Mesenchymal stem cell (in vitro differentiated cells and primary cell): ENCODE measurements around the gene FDX1. TPM values are rescaled to one million over a fixed set of nuclear protein-coding genes. Genes with fewer than 3 reads are reported as not detected.
"Not testable (repeated sequence)": the region's sequence is repeated elsewhere in the genome, so short reads cannot be mapped to it uniquely, and the experiment has no call there.

ENCODE experiments used
- DNase-seq: peaks from one replicate; pipeline ENCODE4 v3.0.0-alpha.2; 2013
- H2AFZ ChIP-seq: one replicate; pipeline ENCODE4 v1.6.1; 2013; ENCODE audit warnings: low read depth, mild to moderate bottlenecking, control low read depth, inconsistent platforms, low read length, moderate library complexity
- H2AK5ac ChIP-seq: 2 replicates; pipeline ENCODE4 v1.6.1; 2013; ENCODE audit warnings: low read length, moderate library complexity, mild to moderate bottlenecking, inconsistent platforms; ENCODE audit not compliant: severe bottlenecking
- H2BK120ac ChIP-seq: one replicate; pipeline ENCODE4 v1.6.1; 2013; ENCODE audit warnings: low read depth, mild to moderate bottlenecking, inconsistent platforms, low read length, moderate library complexity
- H2BK12ac ChIP-seq, 2 experiments: one replicate each; pipeline ENCODE4 v1.6.1; 2013; ENCODE audit warnings: inconsistent platforms in 2 of 2, low read length in 2 of 2, mild to moderate bottlenecking in 2 of 2, moderate library complexity in 2 of 2, control low read depth in 1 of 2
- H2BK15ac ChIP-seq: one replicate; pipeline ENCODE4 v1.6.1; 2013; ENCODE audit warnings: mild to moderate bottlenecking, low read depth, inconsistent platforms; ENCODE audit not compliant: poor library complexity, severe bottlenecking
- H2BK5ac ChIP-seq: 2 replicates; pipeline ENCODE4 v1.6.1; 2013; ENCODE audit warnings: low read depth, mild to moderate bottlenecking, low read length, control low read depth, inconsistent platforms; ENCODE audit not compliant: poor library complexity, severe bottlenecking
- H3K14ac ChIP-seq, 2 experiments: one replicate each; pipeline ENCODE4 v1.6.1; 2013; ENCODE audit warnings: inconsistent platforms in 2 of 2, low read length in 2 of 2, control low read depth in 1 of 2, mild to moderate bottlenecking in 1 of 2, moderate library complexity in 1 of 2
- H3K18ac ChIP-seq, 2 experiments: one replicate each; pipeline ENCODE4 v1.6.1; 2013; ENCODE audit warnings: inconsistent platforms in 2 of 2, low read length in 2 of 2, control low read depth in 1 of 2, low read depth in 1 of 2, mild to moderate bottlenecking in 1 of 2
- H3K23ac ChIP-seq, 2 experiments: one replicate each; pipeline ENCODE4 v1.6.1; 2013; ENCODE audit warnings: inconsistent platforms in 2 of 2, low read length in 2 of 2, mild to moderate bottlenecking in 2 of 2, moderate library complexity in 2 of 2, control low read depth in 1 of 2
- H3K27ac ChIP-seq: 2 replicates; pipeline ENCODE4 v1.5.1; 2013; ENCODE audit warnings: mild to moderate bottlenecking, moderate library complexity, low read length, control low read depth, inconsistent platforms; ENCODE audit not compliant: poor library complexity, severe bottlenecking
- H3K27me3 ChIP-seq, 2 experiments: 2 replicates each; pipeline versions ENCODE4 v1.6.1 to v1.7.0; 2013; ENCODE audit warnings: low read length in 2 of 2, mild to moderate bottlenecking in 2 of 2, moderate library complexity in 2 of 2, control low read depth in 1 of 2, inconsistent platforms in 1 of 2; ENCODE audit not compliant: control insufficient read depth in 1 of 2, insufficient read depth in 1 of 2
- H3K36me3 ChIP-seq, 2 experiments: 2 replicates each; pipeline versions ENCODE4 v1.6.1 to v1.7.0; 2013; ENCODE audit warnings: low read length in 2 of 2, control low read depth in 1 of 2, inconsistent platforms in 1 of 2, low read depth in 1 of 2, mild to moderate bottlenecking in 1 of 2; ENCODE audit not compliant: insufficient read depth in 2 of 2, control insufficient read depth in 1 of 2
- H3K4ac ChIP-seq, 2 experiments: one replicate each; pipeline ENCODE4 v1.6.1; 2013; ENCODE audit warnings: inconsistent platforms in 2 of 2, low read length in 2 of 2, mild to moderate bottlenecking in 2 of 2, moderate library complexity in 2 of 2, control low read depth in 1 of 2, low read depth in 1 of 2
- H3K4me1 ChIP-seq: 2 replicates; pipeline ENCODE4 v1.6.1; 2013; ENCODE audit warnings: low read depth, low read length, control low read depth; ENCODE audit not compliant: control insufficient read depth, insufficient read depth
- H3K4me2 ChIP-seq: 2 replicates; pipeline ENCODE4 v1.6.1; 2013; ENCODE audit warnings: low read length, mild to moderate bottlenecking, inconsistent platforms; ENCODE audit not compliant: poor library complexity, severe bottlenecking
- H3K4me3 ChIP-seq, 2 experiments: 2 replicates each; pipeline versions ENCODE4 v1.5.1 to v1.7.0; 2013; ENCODE audit warnings: low read length in 2 of 2, mild to moderate bottlenecking in 2 of 2, control low read depth in 1 of 2, low read depth in 1 of 2; ENCODE audit not compliant: insufficient read depth in 1 of 2
- H3K79me1 ChIP-seq: replicated peaks from 2 replicates; pipeline ENCODE4 v1.6.1; 2013; ENCODE audit warnings: mild to moderate bottlenecking, control low read depth, low read length, inconsistent platforms; ENCODE audit not compliant: poor library complexity, severe bottlenecking
- H3K9ac ChIP-seq: 2 replicates; pipeline ENCODE4 v1.7.0; 2013; ENCODE audit warnings: mild to moderate bottlenecking, low read length, moderate library complexity
- H3K9me3 ChIP-seq: 2 replicates; pipeline ENCODE4 v1.7.0; 2013; ENCODE audit warnings: mild to moderate bottlenecking, low read length; ENCODE audit not compliant: control insufficient read depth
- H4K8ac ChIP-seq: one replicate; pipeline ENCODE4 v1.6.1; 2013; ENCODE audit warnings: inconsistent platforms, mild to moderate bottlenecking, low read length, moderate library complexity
- H4K91ac ChIP-seq: one replicate; pipeline ENCODE4 v1.6.1; 2013; ENCODE audit warnings: mild to moderate bottlenecking, low read length, inconsistent platforms
- WGBS: methylation state at CpG from one replicate; pipeline ENCODE4 v1.1.7; 2013; ENCODE audit warnings: mixed read lengths; 5-methylcytosine and 5-hydroxymethylcytosine counted together
- polyA plus RNA-seq, 2 experiments: library from polyadenylated mRNA; stranded (reverse); fragments of 200-250 nt; gene quantifications; one replicate each; pipeline ENCODE4 v1.2.3, GENCODE V29; 2013

Gene FDX1
- 8.3 TPM for polyA plus RNA-seq (2013, experiment 1 of 2)
- polyA plus RNA-seq (2013, experiment 2 of 2) = 8.8 TPM

DNA sequence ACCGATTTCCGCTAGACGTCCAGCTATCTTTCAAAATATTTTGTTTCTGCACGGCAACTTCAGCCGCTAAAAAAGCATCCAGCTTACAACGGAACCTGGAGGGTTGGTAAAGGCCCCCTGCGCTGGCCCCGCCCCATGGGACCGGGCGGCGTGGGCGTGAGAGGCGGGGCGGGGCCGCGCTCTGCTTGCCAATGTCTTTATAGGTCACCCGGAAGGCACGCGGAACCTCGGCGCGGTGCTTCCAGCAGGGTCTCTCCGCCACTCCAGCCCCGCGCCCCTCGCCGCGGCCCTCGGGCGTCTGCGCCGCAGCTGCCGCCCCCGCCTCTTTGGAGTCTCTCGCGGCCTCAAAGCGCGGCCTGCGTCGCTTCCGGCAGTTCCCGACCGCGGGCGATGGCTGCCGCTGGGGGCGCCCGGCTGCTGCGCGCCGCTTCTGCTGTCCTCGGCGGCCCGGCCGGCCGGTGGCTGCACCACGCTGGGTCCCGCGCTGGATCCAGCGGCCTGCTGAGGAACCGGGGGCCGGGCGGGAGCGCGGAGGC lies at the start of gene FDX1:
Gene FDX1, plus strand, starts transcription at position 218 of the 536 bp plus-strand sequence. Its CDS starts 173 bp downstream, at position 391.
- no peak within 1 kb of the TSS for H2AK5ac ChIP-seq
- peak within 1 kb of the TSS; percentile 94 to 95 for H3K4me3 ChIP-seq
- H3K79me1 ChIP-seq = peaks cover 1% of the 10 kb centered on the region
- H2AFZ ChIP-seq = peak within 1 kb of the TSS; percentile 93
- H2BK12ac ChIP-seq = peak within 1 kb of the TSS in 1 of 2 experiments; percentile 37
- peak within 1 kb of the TSS; percentile 79 for H3K27ac ChIP-seq
- peak within 1 kb of the TSS; percentile 95 for H2BK15ac ChIP-seq
- H3K36me3 ChIP-seq = no peaks in the 10 kb centered on the region
- H4K8ac ChIP-seq = peak within 1 kb of the TSS; percentile 71
- DNase-seq = peak; percentile 86
- H3K18ac ChIP-seq = peak within 1 kb of the TSS; percentile 97
- H3K4ac ChIP-seq = peak within 1 kb of the TSS; percentile 10 to 85
- H3K9ac ChIP-seq = peak within 1 kb of the TSS; percentile 97
- under 1% methylated on average over 59 of the region's 65 CpGs for WGBS
- H3K9me3 ChIP-seq = no peaks in the 10 kb centered on the region
- peak within 1 kb of the TSS; percentile 58 to 93 for H3K14ac ChIP-seq
- H4K91ac ChIP-seq = peak within 1 kb of the TSS; percentile 81
- no peaks in the 10 kb centered on the region for H3K27me3 ChIP-seq
- H3K23ac ChIP-seq = peak within 1 kb of the TSS in 1 of 2 experiments; percentile 81
- H3K4me2 ChIP-seq = peak within 1 kb of the TSS; percentile 67
- H3K4me1 ChIP-seq = peaks cover 3% of the 10 kb centered on the region
- H2BK5ac ChIP-seq = peak within 1 kb of the TSS; percentile 92
- H2BK120ac ChIP-seq = peak within 1 kb of the TSS; percentile 88

DNA sequence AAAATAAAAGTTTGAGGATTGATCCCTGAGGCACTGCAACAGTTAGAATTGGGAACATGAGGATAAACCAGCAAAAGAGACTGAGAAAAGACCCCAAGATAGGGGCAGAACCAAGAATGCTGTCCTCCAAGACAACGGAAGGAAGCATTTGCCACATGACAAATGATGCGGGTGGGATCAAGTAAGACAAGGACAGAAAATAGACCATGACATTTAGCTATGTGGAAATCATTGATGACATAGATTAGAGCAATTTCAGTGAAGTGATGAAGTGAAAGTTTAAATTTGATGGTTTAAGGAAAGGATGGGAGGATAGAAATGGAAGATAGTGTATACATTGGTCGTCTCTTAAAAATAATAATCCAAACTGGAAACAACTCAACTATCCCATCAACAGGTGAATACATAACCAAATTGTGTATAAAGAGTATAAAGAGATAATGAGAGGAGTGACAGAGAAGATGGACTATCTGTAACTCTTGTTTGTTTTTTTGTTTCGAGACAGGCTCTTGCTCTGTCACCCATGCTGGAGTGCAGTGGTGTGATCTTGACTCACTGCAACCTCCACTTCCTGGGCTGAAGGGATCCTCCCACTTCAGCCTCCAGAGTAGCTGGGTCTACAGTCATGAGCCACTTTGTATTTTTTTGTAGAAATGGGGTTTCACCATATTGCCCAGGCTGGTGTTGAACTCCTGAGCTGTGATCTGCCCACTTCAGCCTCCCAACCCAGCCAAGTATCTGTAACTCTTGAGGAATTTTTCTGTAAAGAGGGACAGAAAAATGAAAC lies 48.7 kb upstream of the FDX1 start:
- Histone ChIP-seq H3K4ac (no peak overlapping the region), H3K14ac (no peak overlapping the region), H2BK15ac (no peak overlapping the region), H3K4me1 (no peaks in the 10 kb centered on the region), H3K79me1 (no peaks in the 10 kb centered on the region), H2AK5ac (no peak overlapping the region), H4K91ac (no peak overlapping the region), H2BK120ac (no peak overlapping the region), H3K4me3 (no peak overlapping the region), H3K18ac (no peak overlapping the region), H2BK12ac (no peak overlapping the region), H3K23ac (no peak overlapping the region), H3K4me2 (no peak overlapping the region), H2BK5ac (no peak overlapping the region), H3K9me3 (no peaks in the 10 kb centered on the region), H3K27me3 (no peaks in the 10 kb centered on the region), H3K36me3 (no peaks in the 10 kb centered on the region), H4K8ac (no peak overlapping the region), H3K9ac (no peak overlapping the region), H2AFZ (no peak overlapping the region), H3K27ac (no peak overlapping the region)
- DNase-seq = no peak
- 92% methylated on average over 3 of the region's 4 CpGs for WGBS

DNA sequence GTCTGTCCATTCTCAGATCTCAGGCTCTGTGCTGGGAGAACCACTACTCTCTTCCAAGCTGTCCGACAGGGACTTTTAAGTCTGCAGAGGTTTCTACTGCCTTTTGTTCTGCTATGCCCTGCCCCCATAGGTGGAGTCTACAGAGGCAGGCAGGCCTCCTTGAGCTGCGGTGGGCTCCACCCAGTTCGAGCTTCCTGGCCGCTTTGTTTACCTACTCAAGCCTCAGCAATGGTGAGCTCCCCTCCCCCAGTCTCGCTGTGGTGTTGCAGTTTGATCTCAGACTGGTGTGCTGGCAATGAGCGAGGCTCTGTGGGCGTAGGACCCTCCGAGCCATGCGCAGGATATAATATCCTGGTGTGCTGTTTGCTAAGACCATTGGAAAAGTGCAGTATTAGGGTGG lies 41.5 kb upstream of the FDX1 start:
- not testable (repeated sequence) for H3K4me2 ChIP-seq, H2BK5ac ChIP-seq, H3K27ac ChIP-seq, H4K91ac ChIP-seq, H2AK5ac ChIP-seq, H2AFZ ChIP-seq, H3K18ac ChIP-seq, H3K9ac ChIP-seq, H2BK12ac ChIP-seq, H3K4me3 ChIP-seq, H3K27me3 ChIP-seq, H3K4me1 ChIP-seq, H2BK120ac ChIP-seq, H2BK15ac ChIP-seq, H3K23ac ChIP-seq, H3K14ac ChIP-seq, H3K79me1 ChIP-seq, H3K36me3 ChIP-seq, H3K4ac ChIP-seq, DNase-seq, H4K8ac ChIP-seq, H3K9me3 ChIP-seq
- 86% methylated on average over 9 of the region's 9 CpGs for WGBS

GRCh38 chr11:110389965-110390364 lies 39.8 kb upstream of the FDX1 start:
- Histone ChIP-seq H3K9ac (no peak overlapping the region), H4K91ac (no peak overlapping the region), H3K4me1 (no peaks in the 10 kb centered on the region), H2BK12ac (no peak overlapping the region), H4K8ac (no peak overlapping the region), H3K27me3 (no peaks in the 10 kb centered on the region), H2AFZ (no peak overlapping the region), H3K27ac (no peak overlapping the region), H3K4me2 (no peak overlapping the region), H2BK5ac (no peak overlapping the region), H3K4ac (no peak overlapping the region), H3K4me3 (no peak overlapping the region), H3K9me3 (peaks cover 3% of the 10 kb centered on the region), H3K14ac (no peak overlapping the region), H2AK5ac (no peak overlapping the region), H3K36me3 (no peaks in the 10 kb centered on the region), H2BK120ac (no peak overlapping the region), H3K23ac (no peak overlapping the region), H3K79me1 (no peaks in the 10 kb centered on the region), H2BK15ac (no peak overlapping the region), H3K18ac (no peak overlapping the region)
- DNase-seq = no peak
- WGBS = 80% methylated on average over 1 of the region's 4 CpGs
